HS-27A (cell line): ENCODE data around the gene GNB5.
A peak's percentile ranks its signal among the peaks of the same experiment; 100 is the strongest.

Source experiments
- DNase-seq: peaks from one replicate; pipeline ENCODE4 v3.0.0-alpha.2; 2012; ENCODE audit warnings: low read depth, missing footprints

Gene GNB5

GRCh38 chr15:52140646-52141045 is 50.5 kb downstream of the GNB5 start:
- no peak for DNase-seq

GRCh38 chr15:52139599-52140462 is 51.4 kb downstream of the GNB5 start:
- DNase-seq, result peak; percentile 36

- no peak for DNase-seq
These were observed 53.5 kb downstream of the GNB5 start for GRCh38 chr15:52137432-52138357.

GRCh38 chr15:52136442-52136980 is 54.7 kb downstream of the GNB5 start:
- no peak for DNase-seq

- no peak for DNase-seq
These were observed 56.6 kb downstream of the GNB5 start for GRCh38 chr15:52134502-52135144.

GRCh38 chr15:52133510-52134220 is 57.5 kb downstream of the GNB5 start:
- DNase-seq, result no peak

- DNase-seq, result no peak
These were observed 59.1 kb downstream of the GNB5 start for GRCh38 chr15:52132066-52132465.

- no peak for DNase-seq
These were observed 62.6 kb downstream of the GNB5 start for GRCh38 chr15:52128568-52128967.

- no peak for DNase-seq
These were observed 66.8 kb downstream of the GNB5 start for GRCh38 chr15:52124270-52124880.

GRCh38 chr15:52121896-52122295 is 69.3 kb downstream of the GNB5 start:
- no peak for DNase-seq

GRCh38 chr15:52121006-52121405 is 70.2 kb downstream of the GNB5 start:
- DNase-seq, result no peak

GRCh38 chr15:52120488-52120887 is 70.7 kb downstream of the GNB5 start:
- no peak for DNase-seq

GRCh38 chr15:52118969-52119749 is 72.0 kb downstream of the GNB5 start:
- no peak for DNase-seq

- no peak for DNase-seq
These were observed 73.6 kb downstream of the GNB5 start for GRCh38 chr15:52117549-52117948.

GRCh38 chr15:52115598-52116427 is 75.4 kb downstream of the GNB5 start:
- no peak for DNase-seq

- DNase-seq, result no peak
These were observed 76.7 kb downstream of the GNB5 start for GRCh38 chr15:52114261-52115055.

- no peak for DNase-seq
These were observed 77.5 kb downstream of the GNB5 start for GRCh38 chr15:52113708-52114107.

- no peak for DNase-seq
These were observed 78.0 kb downstream of the GNB5 start for GRCh38 chr15:52113235-52113634.
